Measurements from ENCODE around the gene VPS16. TPM values are rescaled to one million over a fixed set of nuclear protein-coding genes. Genes with fewer than 3 reads are reported as not detected.

VPS16 gene
- total and polyA plus RNA-seq, 7 experiments from 2014 or later: 25.0 to 62.4 (median 54.0) TPM

Other genes with a start within 250 kb of the VPS16 start
- 100 to 1,000 TPM; 216 to 375 (median 287) TPM for gene NOP56, start 188.1 kb upstream of the VPS16 start, total RNA-seq
- 100 to 1,000 TPM in 1 of 2 donors, 10 to 100 TPM in 1; 89.0 to 129 TPM for gene NOP56, start 188.1 kb upstream of the VPS16 start, polyA plus RNA-seq
- gene IDH3B, start 176.5 kb upstream of the VPS16 start, total RNA-seq: 100 to 1,000 TPM; 105 to 161 (median 107) TPM
- 100 to 1,000 TPM; 101 to 135 TPM for gene IDH3B, start 176.5 kb upstream of the VPS16 start, polyA plus RNA-seq
- 10 to 100 TPM in 1 of 5 experiments, 1 to 10 TPM in 4; 5.2 to 10.5 (median 7.7) TPM for gene EBF4, start 148.0 kb upstream of the VPS16 start, total RNA-seq
- gene EBF4, start 148.0 kb upstream of the VPS16 start, polyA plus RNA-seq: under 1 TPM; 0.09 to 0.33 TPM
- 1 to 10 TPM in 2 of 5 experiments, under 1 TPM in 3; 0.19 to 1.8 (median 0.32) TPM for gene CPXM1, start 40.1 kb upstream of the VPS16 start, total RNA-seq
- gene CPXM1, start 40.1 kb upstream of the VPS16 start, polyA plus RNA-seq: under 1 TPM in 1 of 2 donors, not detected in 1; 0.12 TPM
- not detected for gene C20orf141, start 25.8 kb upstream of the VPS16 start, total RNA-seq
- not detected for gene C20orf141, start 25.8 kb upstream of the VPS16 start, polyA plus RNA-seq
- not detected for gene TMEM239, start 24.4 kb upstream of the VPS16 start, total RNA-seq
- not detected for gene TMEM239, start 24.4 kb upstream of the VPS16 start, polyA plus RNA-seq
- gene PCED1A, start 90 bp upstream of the VPS16 start, total RNA-seq: 100 to 1,000 TPM in 1 of 5 experiments, 10 to 100 TPM in 4; 27.8 to 105 (median 72.5) TPM
- gene PCED1A, start 90 bp upstream of the VPS16 start, polyA plus RNA-seq: 10 to 100 TPM; 23.6 to 27.3 TPM
- 10 to 100 TPM; 68.0 to 86.6 (median 81.2) TPM for gene PTPRA, start 32.7 kb downstream of the VPS16 start, total RNA-seq
- gene PTPRA, start 32.7 kb downstream of the VPS16 start, polyA plus RNA-seq: 10 to 100 TPM; 27.5 to 41.7 TPM
- gene GNRH2, start 202.9 kb downstream of the VPS16 start, total RNA-seq: 1 to 10 TPM in 4 of 5 experiments, under 1 TPM in 1; 0.88 to 2.9 (median 1.4) TPM
- gene GNRH2, start 202.9 kb downstream of the VPS16 start, polyA plus RNA-seq: not detected
- gene MRPS26, start 205.3 kb downstream of the VPS16 start, total RNA-seq: 10 to 100 TPM; 22.2 to 41.6 (median 29.5) TPM
- gene MRPS26, start 205.3 kb downstream of the VPS16 start, polyA plus RNA-seq: 10 to 100 TPM; 71.6 to 94.2 TPM
- gene OXT, start 230.9 kb downstream of the VPS16 start, total RNA-seq: 1 to 10 TPM in 2 of 5 experiments, not detected in 3; 1.8 to 2.3 TPM
- gene OXT, start 230.9 kb downstream of the VPS16 start, polyA plus RNA-seq: 1 to 10 TPM; 1.2 to 1.4 TPM
- gene AVP, start 244.0 kb downstream of the VPS16 start, total RNA-seq: under 1 TPM in 1 of 5 experiments, not detected in 4; 0.89 TPM
- gene AVP, start 244.0 kb downstream of the VPS16 start, polyA plus RNA-seq: not detected